ENCODE measurements around the gene DESI1.

The DESI1 gene

DNA sequence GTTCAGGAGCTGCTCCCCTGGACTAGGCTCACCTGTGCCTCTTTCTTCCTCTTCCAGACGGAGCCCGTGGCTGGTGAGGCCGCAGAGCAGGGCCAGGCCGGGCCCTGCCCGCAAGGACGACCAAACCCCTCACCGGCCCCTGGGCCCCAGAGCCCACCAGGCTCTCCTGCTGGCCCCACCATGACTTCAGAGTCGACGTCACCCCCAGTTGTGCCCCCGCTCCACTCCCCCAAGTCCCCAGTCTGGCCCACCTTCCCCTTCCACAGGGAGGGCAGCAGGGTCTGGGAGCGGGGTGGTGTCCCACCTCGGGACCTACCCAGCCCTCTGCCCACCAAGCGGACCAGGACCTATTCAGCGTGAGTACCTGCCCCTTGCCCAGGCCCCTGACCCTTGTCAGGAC, 49.1 kb downstream of the DESI1 start:
- Histone ChIP-seq H3K27me3 (replicated peaks; ENCODE audit: insufficient read depth, low read length) (no peaks in the 10 kb centered on the region), H3K36me3 (replicated peaks; ENCODE audit: insufficient read depth, low read length) (no peaks in the 10 kb centered on the region), H3K9me3 (replicated peaks; ENCODE audit: insufficient read depth, low read length) (no peaks in the 10 kb centered on the region), H3K79me2 (ENCODE audit: low read length) (no peaks in the 10 kb centered on the region), H3F3A (ENCODE audit: insufficient read depth, low read length) (no peaks in the 10 kb centered on the region), H3K4me1 (ENCODE audit: low read length) (no peaks in the 10 kb centered on the region), H3K9ac (ENCODE audit: low read length) (no peak overlapping the region), H3K4me2 (ENCODE audit: low read depth, low read length) (no peak overlapping the region), H3K4me3 (ENCODE audit: low read length) (no peak overlapping the region), H3K27ac (ENCODE audit: low read length) (no peak overlapping the region), H4K20me1 (ENCODE audit: insufficient read depth, low read length) (no peaks in the 10 kb centered on the region), H2AFZ (ENCODE audit: low read length) (no peak overlapping the region), H3K9me2 (replicated peaks; ENCODE audit: insufficient read depth, low read length) (no peaks in the 10 kb centered on the region)
- no peak for TF ChIP-seq CTCF (IDR thresholded peaks at IDR 0.05; ENCODE audit: low read length)
- TF ChIP-seq EZH2 (optimal IDR thresholded peaks at IDR 0.05; ENCODE audit: low read depth, low read length), result no peak
- TF ChIP-seq EZH2phosphoT487 (IDR thresholded peaks at IDR 0.05; ENCODE audit: low read length), result no peak
- no peak for DNase-seq

DNA sequence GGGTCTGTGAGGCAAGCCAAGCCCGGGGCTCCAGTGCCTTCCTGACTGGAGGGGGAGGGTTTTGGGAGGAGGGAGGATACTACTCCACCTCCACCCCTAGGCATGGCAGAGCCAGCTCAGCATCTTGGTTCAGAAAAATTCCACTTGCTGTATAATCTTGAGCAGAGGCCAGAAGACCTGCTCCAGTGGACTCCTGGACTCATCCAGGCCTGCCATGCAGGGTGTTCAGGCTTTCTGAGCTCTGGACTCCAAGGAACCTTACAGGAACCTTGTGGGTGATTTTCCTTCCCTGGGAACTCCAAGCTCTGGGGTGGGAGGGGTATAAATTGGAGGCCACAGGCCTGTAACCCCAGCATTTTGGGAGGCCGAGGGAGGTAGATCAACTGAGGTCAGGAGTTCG, 50.6 kb downstream of the DESI1 start:
- no peaks in the 10 kb centered on the region for H4K20me1 ChIP-seq (ENCODE audit: insufficient read depth, low read length)
- no peaks in the 10 kb centered on the region for H3F3A ChIP-seq (ENCODE audit: insufficient read depth, low read length)
- no peak overlapping the region for H3K9ac ChIP-seq (ENCODE audit: low read length)
- TF ChIP-seq EZH2 (optimal IDR thresholded peaks at IDR 0.05; ENCODE audit: low read depth, low read length) (no peak), CTCF (IDR thresholded peaks at IDR 0.05; ENCODE audit: low read length) (no peak), EZH2phosphoT487 (IDR thresholded peaks at IDR 0.05; ENCODE audit: low read length) (no peak)
- H3K4me2 ChIP-seq (ENCODE audit: low read depth, low read length), result no peak overlapping the region
- no peaks in the 10 kb centered on the region for H3K27me3 ChIP-seq (replicated peaks; ENCODE audit: insufficient read depth, low read length)
- H3K4me1 ChIP-seq (ENCODE audit: low read length), result no peaks in the 10 kb centered on the region
- H3K4me3 ChIP-seq (ENCODE audit: low read length), result no peak overlapping the region
- no peaks in the 10 kb centered on the region for H3K9me3 ChIP-seq (replicated peaks; ENCODE audit: insufficient read depth, low read length)
- no peak overlapping the region for H3K27ac ChIP-seq (ENCODE audit: low read length)
- H3K79me2 ChIP-seq (ENCODE audit: low read length), result no peaks in the 10 kb centered on the region
- no peak for DNase-seq
- no peaks in the 10 kb centered on the region for H3K9me2 ChIP-seq (replicated peaks; ENCODE audit: insufficient read depth, low read length)
- H3K36me3 ChIP-seq (replicated peaks; ENCODE audit: insufficient read depth, low read length), result no peaks in the 10 kb centered on the region
- no peak overlapping the region for H2AFZ ChIP-seq (ENCODE audit: low read length)

- H3K4me2 ChIP-seq (ENCODE audit: low read depth, low read length), result no peak overlapping the region
- no peak overlapping the region for H3K4me3 ChIP-seq (ENCODE audit: low read length)
- no peaks in the 10 kb centered on the region for H3K9me2 ChIP-seq (replicated peaks; ENCODE audit: insufficient read depth, low read length)
- H3K36me3 ChIP-seq (replicated peaks; ENCODE audit: insufficient read depth, low read length), result no peaks in the 10 kb centered on the region
- TF ChIP-seq CTCF (IDR thresholded peaks at IDR 0.05; ENCODE audit: low read length), result no peak
- TF ChIP-seq EZH2 (optimal IDR thresholded peaks at IDR 0.05; ENCODE audit: low read depth, low read length), result no peak
- no peak for TF ChIP-seq EZH2phosphoT487 (IDR thresholded peaks at IDR 0.05; ENCODE audit: low read length)
- no peaks in the 10 kb centered on the region for H3F3A ChIP-seq (ENCODE audit: insufficient read depth, low read length)
- H3K27ac ChIP-seq (ENCODE audit: low read length), result no peak overlapping the region
- H4K20me1 ChIP-seq (ENCODE audit: insufficient read depth, low read length), result no peaks in the 10 kb centered on the region
- no peak overlapping the region for H3K9ac ChIP-seq (ENCODE audit: low read length)
- no peaks in the 10 kb centered on the region for H3K79me2 ChIP-seq (ENCODE audit: low read length)
- H3K9me3 ChIP-seq (replicated peaks; ENCODE audit: insufficient read depth, low read length), result no peaks in the 10 kb centered on the region
- H3K27me3 ChIP-seq (replicated peaks; ENCODE audit: insufficient read depth, low read length), result no peaks in the 10 kb centered on the region
- H3K4me1 ChIP-seq (ENCODE audit: low read length), result no peaks in the 10 kb centered on the region
- DNase-seq, result no peak
- H2AFZ ChIP-seq (ENCODE audit: low read length), result no peak overlapping the region
Measured at GRCh38 chr22:41568811-41569210, 52.0 kb downstream of the DESI1 start.

GRCh38 chr22:41567512-41567768, 53.4 kb downstream of the DESI1 start:
- DNase-seq, result no peak
- TF ChIP-seq EZH2phosphoT487 (IDR thresholded peaks at IDR 0.05; ENCODE audit: low read length) (no peak), EZH2 (optimal IDR thresholded peaks at IDR 0.05; ENCODE audit: low read depth, low read length) (no peak), CTCF (IDR thresholded peaks at IDR 0.05; ENCODE audit: low read length) (no peak)

More at GRCh38 chr22:41567512-41567768, 53.4 kb downstream of the DESI1 start:
- Histone ChIP-seq H4K20me1 (ENCODE audit: insufficient read depth, low read length) (no peaks in the 10 kb centered on the region), H3K27ac (ENCODE audit: low read length) (no peak overlapping the region), H3F3A (ENCODE audit: insufficient read depth, low read length) (no peaks in the 10 kb centered on the region), H3K9me2 (replicated peaks; ENCODE audit: insufficient read depth, low read length) (no peaks in the 10 kb centered on the region), H3K79me2 (ENCODE audit: low read length) (no peaks in the 10 kb centered on the region), H3K36me3 (replicated peaks; ENCODE audit: insufficient read depth, low read length) (no peaks in the 10 kb centered on the region), H3K4me1 (ENCODE audit: low read length) (no peaks in the 10 kb centered on the region), H2AFZ (ENCODE audit: low read length) (no peak overlapping the region), H3K27me3 (replicated peaks; ENCODE audit: insufficient read depth, low read length) (no peaks in the 10 kb centered on the region), H3K4me2 (ENCODE audit: low read depth, low read length) (no peak overlapping the region), H3K4me3 (ENCODE audit: low read length) (no peak overlapping the region), H3K9ac (ENCODE audit: low read length) (no peak overlapping the region), H3K9me3 (replicated peaks; ENCODE audit: insufficient read depth, low read length) (no peaks in the 10 kb centered on the region)
